ENCODE data around the gene SSUH2.
"Not testable (repeated sequence)": the region's sequence is repeated elsewhere in the genome, so short reads cannot be mapped to it uniquely, and the experiment has no call there.

SSUH2 gene

GRCh38 chr3:8659242-8659641 is 14.6 kb upstream of the SSUH2 start:
- in situ Hi-C loops (cut with MboI; ENCODE audit: low sequenced_read_pairs) = no loop called here

GRCh38 chr3:8658306-8659212 is 14.0 kb upstream of the SSUH2 start:
- in situ Hi-C loops (cut with MboI; ENCODE audit: low sequenced_read_pairs) = no loop called here

DNA sequence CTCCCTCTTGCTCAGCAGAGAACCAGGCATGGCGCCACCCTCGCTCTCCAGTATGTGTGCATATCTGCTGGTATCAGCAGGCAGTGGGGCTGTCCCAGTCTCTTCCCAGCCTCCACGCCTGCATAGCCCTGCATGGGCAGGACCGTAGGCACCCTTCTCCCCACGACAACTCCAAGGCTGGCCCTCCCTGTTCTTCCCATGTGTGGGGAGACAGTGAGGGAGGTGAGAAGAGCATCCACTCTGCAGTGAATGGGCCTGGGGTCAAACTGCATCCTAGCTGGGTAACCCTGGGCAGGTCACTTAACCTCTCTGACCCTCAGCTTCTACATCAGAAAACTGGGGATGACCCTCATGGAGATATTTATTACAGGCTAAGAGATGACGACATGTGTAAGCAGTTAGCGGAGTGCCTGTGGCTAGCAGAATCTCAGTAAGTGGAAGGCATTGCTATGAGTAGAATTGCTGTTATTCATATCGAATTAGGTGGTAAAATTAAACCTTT is 13.3 kb upstream of the SSUH2 start:
- in situ Hi-C loops (cut with MboI; ENCODE audit: low sequenced_read_pairs) = no loop called here

- in situ Hi-C loops (cut with MboI; ENCODE audit: low sequenced_read_pairs) = no loop called here
Observed at GRCh38 chr3:8656240-8656639, 11.6 kb upstream of the SSUH2 start.

DNA sequence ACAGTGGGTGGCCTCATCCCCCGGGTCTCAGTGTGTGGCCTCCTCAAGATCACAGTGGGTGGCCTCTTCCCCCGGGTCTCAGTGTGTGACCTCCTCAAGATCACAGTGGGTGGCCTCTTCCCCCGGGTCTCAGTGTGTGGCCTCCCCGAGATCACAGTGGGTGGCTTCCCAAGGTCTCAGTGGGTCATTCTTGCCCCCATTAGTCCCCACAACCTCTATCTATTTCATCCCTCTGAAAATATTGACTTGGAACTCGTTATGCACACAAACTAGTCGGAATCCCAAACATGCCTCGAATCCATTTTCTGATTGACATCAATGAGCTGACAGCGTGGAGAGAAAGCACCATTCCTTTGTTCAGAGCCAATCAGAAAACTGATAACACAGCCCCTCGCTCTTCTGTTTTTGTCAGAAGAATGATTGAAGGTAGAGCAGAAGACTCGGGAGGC is 10.8 kb upstream of the SSUH2 start:
- in situ Hi-C loops (cut with MboI; ENCODE audit: low sequenced_read_pairs) = no loop called here

GRCh38 chr3:8654572-8655329 is 10.2 kb upstream of the SSUH2 start:
- in situ Hi-C loops (cut with MboI; ENCODE audit: low sequenced_read_pairs) = not testable (repeated sequence)

DNA sequence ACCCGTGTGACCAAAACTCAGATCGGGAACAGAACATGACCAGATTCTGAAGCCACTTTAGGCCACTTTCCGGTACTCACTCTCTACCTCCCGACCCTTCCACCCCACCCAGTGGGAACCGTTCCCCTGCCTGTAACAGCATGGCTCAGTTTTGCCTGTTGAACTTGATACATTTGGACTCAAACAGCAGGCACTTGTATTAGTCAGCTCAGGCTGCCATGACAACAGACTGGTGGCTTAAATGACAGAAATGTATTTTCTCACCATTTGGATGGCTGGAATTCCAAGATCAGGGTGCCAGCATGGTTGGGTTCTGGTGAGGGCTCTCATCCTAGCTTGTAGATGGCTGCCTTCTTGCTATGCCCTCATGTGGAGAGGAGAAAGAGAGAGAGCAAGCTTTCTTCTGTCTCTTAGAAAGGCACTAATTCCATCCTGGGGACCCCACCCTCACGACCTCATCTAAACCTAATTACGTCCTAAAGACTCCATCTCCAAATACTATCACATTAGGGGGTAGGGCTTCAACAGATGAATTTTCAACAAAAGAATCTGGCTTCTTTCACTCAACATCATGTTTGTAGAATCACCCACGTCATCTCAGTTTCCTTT is 9.3 kb upstream of the SSUH2 start:
- in situ Hi-C loops (cut with MboI; ENCODE audit: low sequenced_read_pairs) = no loop called here

GRCh38 chr3:8652324-8652987 is 7.9 kb upstream of the SSUH2 start:
- in situ Hi-C loops (cut with MboI; ENCODE audit: low sequenced_read_pairs) = no loop called here

DNA sequence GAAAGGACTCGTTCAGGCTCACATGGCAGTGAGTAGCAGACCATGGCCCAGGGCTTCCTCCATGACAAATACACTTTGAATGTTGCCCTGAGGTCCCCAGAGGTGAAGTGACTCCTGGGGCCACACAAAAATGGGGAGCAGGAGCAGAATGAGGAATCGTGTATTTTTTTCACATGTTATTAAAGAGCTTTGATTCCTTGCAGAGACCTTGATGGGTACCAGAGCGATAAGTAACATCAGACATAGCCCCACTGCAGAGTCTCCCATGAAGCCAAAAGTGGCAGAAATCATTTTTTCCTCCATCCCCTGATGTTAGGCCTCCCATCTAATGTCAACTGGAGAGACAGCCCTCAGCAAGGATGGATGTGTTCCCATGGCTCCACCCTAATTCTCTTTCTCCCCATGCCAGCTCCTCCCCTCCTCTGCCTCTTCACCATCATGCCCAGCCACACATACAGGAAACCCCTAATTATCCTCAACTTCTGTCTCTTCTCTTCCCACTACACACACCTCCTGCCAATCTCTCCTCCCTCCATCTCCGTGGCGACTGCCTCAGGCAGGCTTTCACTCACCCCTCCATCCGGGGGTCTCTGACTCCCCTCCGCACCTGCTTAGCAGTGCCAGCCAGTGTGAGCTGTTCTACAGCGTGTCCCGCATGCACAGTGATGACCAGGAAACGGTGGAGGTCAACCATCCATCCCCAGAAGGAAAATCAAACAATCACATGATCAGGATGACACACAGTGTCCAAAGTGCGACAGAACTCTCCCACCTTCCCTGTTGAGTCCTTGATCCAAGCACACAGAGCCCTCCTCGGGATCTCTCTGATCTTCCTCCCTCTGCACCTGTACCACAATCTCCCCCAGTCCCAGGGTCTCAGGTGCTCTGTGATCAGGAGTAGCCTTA is 7.1 kb upstream of the SSUH2 start:
- in situ Hi-C loops (cut with MboI; ENCODE audit: low sequenced_read_pairs) = no loop called here

DNA sequence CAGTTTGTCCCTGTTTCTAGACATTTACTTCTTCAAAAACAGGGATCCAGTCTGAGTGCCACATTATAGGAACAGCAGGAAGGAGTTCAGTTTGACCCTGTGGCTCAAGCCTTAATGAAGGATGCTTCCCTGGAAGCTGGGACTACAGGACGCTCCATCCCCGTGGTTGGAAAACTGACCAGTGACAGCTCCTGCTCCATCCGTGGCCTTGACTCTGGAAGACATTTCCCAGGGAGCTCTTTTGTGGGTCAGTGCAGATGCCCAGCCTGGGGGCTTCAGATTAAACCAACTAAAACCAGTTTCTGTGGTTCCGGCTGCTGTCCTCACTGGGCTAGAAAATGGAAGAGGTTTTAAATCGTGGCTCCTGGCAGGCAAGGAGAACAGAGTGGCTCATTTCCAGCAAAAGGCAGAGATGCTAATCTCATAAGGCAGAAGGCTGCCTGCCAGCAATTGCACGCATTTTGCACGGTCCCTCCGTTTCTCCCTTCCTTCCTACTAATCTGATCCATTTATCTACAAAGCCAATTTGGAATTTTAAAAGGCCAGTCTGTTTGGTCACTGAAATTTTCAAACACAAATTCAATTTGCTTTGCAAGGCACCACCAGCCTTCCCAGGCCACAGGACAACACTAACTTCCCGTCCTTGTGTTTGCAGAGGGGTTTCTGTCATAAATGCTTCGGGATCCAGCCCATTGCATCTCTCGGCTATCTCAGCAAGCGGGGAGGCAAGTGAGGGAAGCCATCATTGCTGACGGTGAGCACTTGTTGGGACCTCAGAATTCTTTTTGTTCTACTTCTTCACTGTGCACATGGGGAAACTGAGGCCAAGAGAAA is 6.2 kb upstream of the SSUH2 start:
- in situ Hi-C loops (cut with MboI; ENCODE audit: low sequenced_read_pairs) = no loop called here

DNA sequence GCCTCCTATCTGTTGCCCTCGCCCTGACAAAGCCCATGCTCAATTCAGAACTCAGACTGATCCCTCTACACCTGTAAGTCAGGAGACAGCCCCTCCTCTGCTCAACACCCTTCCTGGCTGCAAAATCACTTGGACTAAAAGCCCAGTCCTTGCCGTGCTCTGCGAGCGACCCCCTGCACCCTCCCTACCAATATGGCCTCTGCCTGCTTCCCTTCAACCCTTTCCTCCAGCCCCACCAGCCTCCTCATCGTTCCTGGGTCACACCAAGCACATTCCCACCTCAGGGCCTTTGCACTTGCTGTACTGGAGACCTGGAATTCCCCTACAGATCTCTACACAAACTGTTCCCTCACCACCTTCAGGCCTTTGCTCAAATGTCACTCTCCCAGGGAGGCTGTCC is 5.2 kb upstream of the SSUH2 start:
- in situ Hi-C loops (cut with MboI; ENCODE audit: low sequenced_read_pairs) = no loop called here

- in situ Hi-C loops (cut with MboI; ENCODE audit: low sequenced_read_pairs) = no loop called here
Observed at GRCh38 chr3:8648909-8649741, 4.5 kb upstream of the SSUH2 start.

DNA sequence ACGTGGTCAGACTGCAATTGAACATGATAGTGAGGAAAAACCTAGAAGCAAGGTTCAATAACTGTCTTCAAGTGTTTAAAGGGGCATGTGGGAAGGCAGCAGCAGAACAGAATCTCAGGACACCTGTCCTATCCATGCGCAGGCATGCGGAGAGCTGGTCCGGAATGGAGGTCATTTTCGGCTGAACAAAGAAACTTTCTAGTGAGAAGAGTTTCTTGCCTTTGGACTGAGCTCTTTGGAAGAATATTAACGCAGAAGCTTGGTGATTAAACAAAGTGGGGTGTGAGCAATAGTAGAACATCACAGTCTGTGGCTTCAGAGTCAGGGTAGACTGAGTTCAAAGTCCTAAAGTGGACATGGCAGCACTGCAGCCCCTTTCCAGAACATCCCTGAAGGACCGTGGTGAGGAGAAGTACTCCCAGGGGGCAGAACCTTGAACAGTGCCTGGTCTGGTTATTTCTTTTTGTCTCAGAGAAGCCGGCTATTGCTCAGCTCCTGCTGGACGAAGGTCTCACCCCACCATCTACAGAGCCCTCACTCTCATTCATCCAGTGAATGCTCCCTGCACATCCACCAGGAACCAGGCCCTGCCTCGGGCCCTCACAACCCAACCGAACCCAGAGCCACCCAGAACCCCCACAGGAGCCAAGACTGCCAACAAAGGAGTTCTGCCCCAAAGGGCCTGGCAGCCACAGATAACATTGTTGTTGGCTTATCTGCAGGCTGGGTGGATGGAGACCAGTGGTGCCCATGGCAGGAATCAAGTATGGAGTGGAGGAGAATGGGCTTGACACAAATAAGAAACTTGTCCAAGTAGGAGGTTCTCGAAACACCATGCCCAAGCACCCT is 2.8 kb upstream of the SSUH2 start:
- in situ Hi-C loops (cut with MboI; ENCODE audit: low sequenced_read_pairs) = no loop called here

DNA sequence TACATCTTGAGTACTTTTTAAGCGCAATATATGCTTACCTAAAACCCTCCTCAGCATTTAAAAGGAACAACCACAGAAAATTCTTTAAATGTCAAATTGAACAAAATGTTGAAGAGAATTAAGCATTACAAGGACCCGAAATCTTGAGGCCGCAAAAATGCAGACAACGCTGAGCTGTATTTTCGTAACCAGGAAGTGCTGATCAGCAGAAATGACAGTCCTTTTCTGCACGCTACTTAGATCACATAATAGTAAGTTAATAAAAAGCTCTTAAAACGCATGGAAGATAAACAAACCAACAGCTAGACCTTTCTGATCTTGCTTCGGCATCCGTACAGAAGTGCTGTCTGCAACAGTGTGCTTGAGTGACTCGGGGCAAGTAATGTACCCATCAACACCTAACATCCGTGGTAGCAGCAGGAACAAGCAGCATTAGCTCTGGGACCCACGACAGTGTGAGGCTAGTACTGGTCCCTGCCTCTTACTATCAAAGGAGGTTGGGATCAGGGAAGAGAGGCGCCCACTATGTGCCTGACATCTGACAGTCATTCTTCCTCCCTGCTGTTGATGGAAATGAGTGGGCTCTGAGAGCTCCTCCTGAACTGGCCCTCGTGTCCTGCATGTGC is 1.8 kb upstream of the SSUH2 start:
- in situ Hi-C loops (cut with MboI; ENCODE audit: low sequenced_read_pairs) = no loop called here

GRCh38 chr3:8645712-8646111 is 1.1 kb upstream of the SSUH2 start:
- in situ Hi-C loops (cut with MboI; ENCODE audit: low sequenced_read_pairs) = no loop called here

DNA sequence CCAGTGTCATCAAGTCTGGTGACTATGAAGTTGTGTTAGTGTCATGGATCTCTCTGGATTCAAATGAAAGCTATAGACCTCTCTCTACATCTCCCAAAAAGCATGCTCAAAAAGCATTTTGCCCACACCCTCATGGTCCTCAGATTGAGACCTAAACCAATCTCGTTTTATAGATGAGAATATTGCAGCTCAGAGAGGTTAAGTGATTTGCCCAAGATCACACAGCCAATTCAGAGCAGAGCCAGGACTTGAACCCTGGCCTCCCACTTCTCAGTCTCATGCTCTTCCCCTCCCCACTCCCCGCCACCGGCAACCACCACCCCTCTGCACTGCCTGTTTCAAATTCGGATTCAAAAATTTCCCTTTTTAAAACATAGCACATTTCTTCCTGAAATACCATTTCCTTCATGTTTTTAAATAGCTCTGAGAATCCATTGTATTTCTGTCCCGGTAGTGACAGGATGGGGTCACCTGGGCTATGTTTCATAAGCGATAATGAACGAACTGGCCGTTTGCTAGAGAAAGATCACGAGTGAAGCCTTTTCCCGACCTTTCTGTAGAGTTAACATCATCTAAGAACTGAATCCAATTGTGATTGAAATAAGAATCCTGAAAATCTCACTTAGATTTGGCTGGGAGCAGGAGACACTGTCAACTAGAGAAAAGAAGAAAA is 769 bp downstream of the SSUH2 start:
- in situ Hi-C loops (cut with MboI; ENCODE audit: low sequenced_read_pairs) = no loop called here

All from HL-60/S4 treated with retinoic acid at 250 ng/mL for 4 days and 3 days (cell line).